T-helper 1 cell treated with Interleukin-12 subunit alpha and Interleukin-12 subunit beta and Interleukin-4 antibody, amounts not matched to agents 30 μg/mL and 1 μg/mL, for 36 hours (primary cell): ENCODE measurements around the gene IRF4.

Source experiments
- H3K27ac Mint-ChIP-seq: one replicate; pipeline ENCODE4 v1.8.0; 2021; ENCODE audit warnings: mild to moderate bottlenecking, mixed read lengths
- H3K27me3 Mint-ChIP-seq: one replicate; pipeline ENCODE4 v1.8.0; 2021; ENCODE audit warnings: low read depth, mixed read lengths
- H3K36me3 Mint-ChIP-seq: one replicate; pipeline ENCODE4 v1.8.0; 2021; ENCODE audit warnings: low read depth, mixed read lengths
- H3K4me1 Mint-ChIP-seq: one replicate; pipeline ENCODE4 v1.8.0; 2021; ENCODE audit warnings: low read depth, mixed read lengths
- H3K4me3 Mint-ChIP-seq: one replicate; pipeline ENCODE4 v1.8.0; 2021; ENCODE audit warnings: mild to moderate bottlenecking, moderate library complexity, mixed read lengths
- H3K9me3 Mint-ChIP-seq: one replicate; pipeline ENCODE4 v1.8.0; 2021; ENCODE audit warnings: mixed read lengths

Gene IRF4

DNA sequence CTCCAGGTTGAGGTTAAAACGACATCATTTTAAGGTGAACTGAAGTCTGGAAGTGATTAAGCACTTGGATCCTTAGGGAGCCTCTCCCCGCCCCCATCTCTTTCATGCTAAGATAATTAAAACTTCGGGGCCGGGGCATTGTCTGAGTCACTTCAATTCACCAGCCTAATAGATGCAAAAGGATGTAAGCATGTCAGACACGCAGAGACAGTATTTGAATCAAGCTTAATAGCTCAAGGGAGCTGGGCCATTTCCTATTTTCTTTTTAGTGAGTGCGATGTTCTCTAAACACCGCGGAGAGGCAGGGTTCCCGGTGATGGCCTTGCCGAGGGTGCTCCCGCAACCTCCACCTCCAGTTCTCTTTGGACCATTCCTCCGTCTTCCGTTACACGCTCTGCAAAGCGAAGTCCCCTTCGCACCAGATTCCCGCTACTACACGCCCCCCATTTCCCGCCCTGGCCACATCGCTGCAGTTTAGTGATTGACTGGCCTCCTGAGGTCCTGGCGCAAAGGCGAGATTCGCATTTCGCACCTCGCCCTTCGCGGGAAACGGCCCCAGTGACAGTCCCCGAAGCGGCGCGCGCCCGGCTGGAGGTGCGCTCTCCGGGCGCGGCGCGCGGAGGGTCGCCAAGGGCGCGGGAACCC lies 516 bp upstream of the IRF4 start:
- Mint-ChIP-seq H3K36me3 (peaks cover 30% of the 10 kb centered on the region), H3K27ac (peak overlapping the region; percentile 93), H3K9me3 (no peaks in the 10 kb centered on the region), H3K27me3 (no peaks in the 10 kb centered on the region), H3K4me1 (peaks cover 47% of the 10 kb centered on the region), H3K4me3 (peak overlapping the region; percentile 93)

- H3K27me3 Mint-ChIP-seq, result no peaks in the 10 kb centered on the region
- H3K27ac Mint-ChIP-seq, result peak overlapping the region; percentile 90
- peak overlapping the region; percentile 98 for H3K4me3 Mint-ChIP-seq
- H3K4me1 Mint-ChIP-seq, result peaks cover 58% of the 10 kb centered on the region
- no peaks in the 10 kb centered on the region for H3K9me3 Mint-ChIP-seq
- peaks cover 40% of the 10 kb centered on the region for H3K36me3 Mint-ChIP-seq
Observed at GRCh38 chr6:392441-393390, 1.2 kb downstream of the IRF4 start.

- peak overlapping the region; percentile 98 for H3K27ac Mint-ChIP-seq
- no peaks in the 10 kb centered on the region for H3K27me3 Mint-ChIP-seq
- H3K4me1 Mint-ChIP-seq, result peaks cover 61% of the 10 kb centered on the region
- peak overlapping the region; percentile 98 for H3K4me3 Mint-ChIP-seq
- no peaks in the 10 kb centered on the region for H3K9me3 Mint-ChIP-seq
- H3K36me3 Mint-ChIP-seq, result peaks cover 46% of the 10 kb centered on the region
Observed at GRCh38 chr6:393391-394221, 2.1 kb downstream of the IRF4 start.

DNA sequence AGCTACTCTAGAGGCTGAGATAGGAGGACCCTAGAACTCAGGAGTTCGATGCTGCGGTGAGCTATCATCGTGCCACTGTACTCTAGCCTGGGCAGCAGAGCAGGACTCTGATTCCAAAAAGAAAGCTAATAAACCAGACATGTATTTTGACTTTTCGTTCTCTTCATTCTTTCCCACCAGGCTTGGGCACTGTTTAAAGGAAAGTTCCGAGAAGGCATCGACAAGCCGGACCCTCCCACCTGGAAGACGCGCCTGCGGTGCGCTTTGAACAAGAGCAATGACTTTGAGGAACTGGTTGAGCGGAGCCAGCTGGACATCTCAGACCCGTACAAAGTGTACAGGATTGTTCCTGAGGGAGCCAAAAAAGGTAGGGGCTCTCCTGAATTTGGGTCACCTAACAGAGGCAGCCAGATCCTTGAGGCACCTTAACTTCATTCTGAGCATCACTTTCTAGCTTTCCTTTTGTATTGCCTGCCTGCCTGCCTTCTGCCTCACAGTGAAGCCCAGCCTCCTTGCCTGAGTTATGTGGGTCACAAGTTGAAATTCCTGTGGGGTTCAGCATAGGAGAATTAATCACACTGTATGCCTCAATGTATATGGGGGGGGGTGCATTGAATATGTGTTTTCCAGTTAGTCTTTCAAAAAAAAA lies 3.2 kb downstream of the IRF4 start:
- Mint-ChIP-seq H3K27ac (peak overlapping the region; percentile 98), H3K4me1 (peaks cover 63% of the 10 kb centered on the region), H3K27me3 (no peaks in the 10 kb centered on the region), H3K36me3 (peaks cover 57% of the 10 kb centered on the region), H3K4me3 (peak overlapping the region; percentile 98), H3K9me3 (no peaks in the 10 kb centered on the region)

- Mint-ChIP-seq H3K36me3 (peaks cover 62% of the 10 kb centered on the region), H3K4me3 (peak overlapping the region; percentile 98), H3K9me3 (no peaks in the 10 kb centered on the region), H3K27me3 (no peaks in the 10 kb centered on the region), H3K27ac (peak overlapping the region; percentile 68), H3K4me1 (peaks cover 62% of the 10 kb centered on the region)
Observed at GRCh38 chr6:395432-396125, 4.0 kb downstream of the IRF4 start.

DNA sequence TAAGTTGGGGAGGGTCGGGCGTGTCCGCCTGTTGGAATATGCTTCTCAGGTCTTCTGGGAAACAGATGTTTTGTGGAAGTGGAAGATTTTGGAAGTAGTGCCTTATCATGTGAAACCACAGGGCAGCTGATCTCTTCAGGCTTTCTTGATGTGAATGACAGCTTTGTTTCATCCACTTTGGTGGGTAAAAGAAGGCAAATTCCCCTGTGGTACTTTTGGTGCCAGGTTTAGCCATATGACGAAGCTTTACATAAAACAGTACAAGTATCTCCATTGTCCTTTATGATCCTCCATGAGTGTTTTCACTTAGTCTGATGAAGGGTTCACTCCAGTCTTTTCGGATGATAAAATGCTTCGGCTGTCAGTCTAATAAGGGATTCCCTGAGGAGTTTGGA lies 4.6 kb downstream of the IRF4 start:
- Mint-ChIP-seq H3K4me1 (peaks cover 66% of the 10 kb centered on the region), H3K4me3 (peak overlapping the region; percentile 98), H3K36me3 (peaks cover 66% of the 10 kb centered on the region), H3K27ac (peak overlapping the region; percentile 68), H3K9me3 (no peaks in the 10 kb centered on the region), H3K27me3 (no peaks in the 10 kb centered on the region)

- Mint-ChIP-seq H3K36me3 (peaks cover 74% of the 10 kb centered on the region), H3K4me3 (peak overlapping the region; percentile 62), H3K9me3 (no peaks in the 10 kb centered on the region)
Observed at GRCh38 chr6:397056-397455, 5.5 kb downstream of the IRF4 start.

GRCh38 chr6:397604-398003 lies 6.1 kb downstream of the IRF4 start:
- H3K4me1 Mint-ChIP-seq, result peaks cover 79% of the 10 kb centered on the region
- H3K27ac Mint-ChIP-seq, result peak overlapping the region; percentile 55
- H3K4me3 Mint-ChIP-seq, result peak overlapping the region; percentile 62
- no peaks in the 10 kb centered on the region for H3K27me3 Mint-ChIP-seq
- H3K36me3 Mint-ChIP-seq, result peaks cover 77% of the 10 kb centered on the region
- H3K9me3 Mint-ChIP-seq, result no peaks in the 10 kb centered on the region

More at GRCh38 chr6:397056-397455, 5.5 kb downstream of the IRF4 start:
- Mint-ChIP-seq H3K4me1 (peaks cover 74% of the 10 kb centered on the region), H3K27me3 (no peaks in the 10 kb centered on the region), H3K27ac (peak overlapping the region; percentile 55)

- Mint-ChIP-seq H3K27me3 (no peaks in the 10 kb centered on the region), H3K27ac (no peak overlapping the region)
Observed at GRCh38 chr6:398065-398464, 6.5 kb downstream of the IRF4 start.

GRCh38 chr6:398558-399078 lies 7.1 kb downstream of the IRF4 start:
- H3K27me3 Mint-ChIP-seq, result no peaks in the 10 kb centered on the region
- no peak overlapping the region for H3K27ac Mint-ChIP-seq
- H3K9me3 Mint-ChIP-seq, result no peaks in the 10 kb centered on the region
- peak overlapping the region; percentile 10 for H3K4me3 Mint-ChIP-seq
- H3K36me3 Mint-ChIP-seq, result peaks cover 86% of the 10 kb centered on the region
- peaks cover 90% of the 10 kb centered on the region for H3K4me1 Mint-ChIP-seq

More at GRCh38 chr6:398065-398464, 6.5 kb downstream of the IRF4 start:
- H3K4me1 Mint-ChIP-seq, result peaks cover 84% of the 10 kb centered on the region
- H3K4me3 Mint-ChIP-seq, result no peak overlapping the region
- no peaks in the 10 kb centered on the region for H3K9me3 Mint-ChIP-seq
- H3K36me3 Mint-ChIP-seq, result peaks cover 81% of the 10 kb centered on the region

- peak overlapping the region; percentile 69 for H3K27ac Mint-ChIP-seq
- peaks cover 91% of the 10 kb centered on the region for H3K4me1 Mint-ChIP-seq
- H3K36me3 Mint-ChIP-seq, result peaks cover 85% of the 10 kb centered on the region
- peak overlapping the region; percentile 60 for H3K4me3 Mint-ChIP-seq
- H3K27me3 Mint-ChIP-seq, result no peaks in the 10 kb centered on the region
- H3K9me3 Mint-ChIP-seq, result no peaks in the 10 kb centered on the region
Observed at GRCh38 chr6:399785-400534, 8.4 kb downstream of the IRF4 start.

DNA sequence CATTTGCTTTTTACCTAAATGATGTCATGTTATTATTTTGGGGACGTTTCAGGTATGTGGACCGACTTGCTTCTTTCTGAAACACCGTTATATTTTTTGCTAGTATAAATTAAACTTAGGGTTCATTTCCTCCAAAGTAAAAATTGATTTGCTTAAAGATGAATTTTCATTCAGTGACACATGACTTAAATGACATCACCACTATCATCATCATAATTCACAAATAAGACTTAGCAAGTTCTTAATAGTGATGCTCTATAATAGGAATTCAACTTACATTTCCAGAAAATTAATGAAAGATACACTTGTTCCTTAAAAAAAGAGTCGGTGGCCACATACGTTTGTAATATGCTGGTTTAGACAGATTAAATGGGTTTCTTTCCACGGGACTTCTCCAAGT lies 9.3 kb downstream of the IRF4 start:
- no peak overlapping the region for H3K4me3 Mint-ChIP-seq
- peaks cover 88% of the 10 kb centered on the region for H3K4me1 Mint-ChIP-seq
- no peak overlapping the region for H3K27ac Mint-ChIP-seq

More for the DNA sequence above, 9.3 kb downstream of the IRF4 start:
- Mint-ChIP-seq H3K9me3 (no peaks in the 10 kb centered on the region), H3K27me3 (no peaks in the 10 kb centered on the region), H3K36me3 (peaks cover 86% of the 10 kb centered on the region)
